K562 (cell line): ENCODE data around the gene PLXNA2. TPM values are rescaled to one million over a fixed set of nuclear protein-coding genes. Genes with fewer than 3 reads are reported as not detected.

Experiments used
- ATAC-seq: fragments of 200-7000 bp; cut with Tn5 transposase; 3 replicates; pipeline ENCODE4 v1.9.1; 2020; ENCODE audit warnings: moderate library complexity
- BruUV-seq: library from RNA; stranded (reverse); fragments of 400-500 nt; replicated peaks from 2 replicates; lab custom pipeline; 2021; lab: Mats Ljungman, UMichigan
- CTCF ChIA-PET: fragments of 300-600 bp; formaldehyde crosslinking; extraction: SDS; loops from one replicate; lab custom pipeline; 2021; ENCODE audit warnings: low intra/inter-chr PET ratio; lab: Yijun Ruan, JAX
- POLR2A ChIA-PET: fragments of 300-600, 350-650 bp; sonication (Branson Sonifier 250); formaldehyde crosslinking; extraction: SDS; loops from one replicate; lab custom pipeline; 2021; ENCODE audit warnings: antibody characterized with exemption, inconsistent platforms; lab: Yijun Ruan, JAX
- DNase-seq, 4 experiments: peaks; one replicate each; pipeline versions ENCODE4 v3.0.0 to v3.0.0-alpha.2; 2011 to 2018; ENCODE audit warnings: low spot score in 3 of 4, mixed read lengths in 3 of 4; ENCODE audit errors: extremely low read depth in 1 of 4
- FAIRE-seq: peaks from 2 replicates; lab custom pipeline; 2011; peaks lifted over from hg19 to GRCh38; lab: Jason Lieb, UNC
- H2AFZ ChIP-seq: 2 replicates; pipeline ENCODE4 v1.6.0; 2011; ENCODE audit warnings: low read depth, low read length, control low read depth, inconsistent platforms
- H3K27ac ChIP-seq: fragments of 200-600 bp; 3 replicates; pipeline ENCODE4 v1.8.0; 2011; ENCODE audit warnings: low read depth, mild to moderate bottlenecking, control low read depth, inconsistent platforms, low read length, moderate library complexity, mixed read lengths; ENCODE audit errors: extremely low read depth
- H3K27me3 ChIP-seq, 2 experiments: fragments of 300-600 bp in 1 of 2; 2 replicates in 1 of 2; 3 replicates in 1 of 2; pipeline versions ENCODE4 v1.6.0 to v1.8.0; 2011; ENCODE audit warnings: inconsistent platforms in 2 of 2, low read length in 2 of 2, mild to moderate bottlenecking in 1 of 2, mixed read lengths in 1 of 2, moderate library complexity in 1 of 2; ENCODE audit not compliant: control insufficient read depth in 2 of 2, insufficient read depth in 2 of 2
- H3K36me3 ChIP-seq: fragments of 300-600 bp; 3 replicates; pipeline ENCODE4 v1.8.0; 2011; ENCODE audit warnings: mild to moderate bottlenecking, low read length, inconsistent platforms; ENCODE audit not compliant: control insufficient read depth, insufficient read depth
- H3K4me1 ChIP-seq, 2 experiments: fragments of 200-600 bp in 1 of 2; replicated peaks in 1 of 2; 2 replicates in 1 of 2; 3 replicates in 1 of 2; pipeline versions ENCODE4 v1.5.1 to v1.8.0; 2011; ENCODE audit warnings: inconsistent platforms in 2 of 2, low read length in 2 of 2, mild to moderate bottlenecking in 1 of 2, mixed read lengths in 1 of 2, moderate library complexity in 1 of 2; ENCODE audit not compliant: control insufficient read depth in 2 of 2, insufficient read depth in 2 of 2
- H3K4me2 ChIP-seq: 2 replicates; pipeline ENCODE4 v1.6.1; 2011; ENCODE audit warnings: low read length, control low read depth, inconsistent platforms, mixed read lengths; ENCODE audit not compliant: insufficient read depth
- H3K4me3 ChIP-seq: fragments of 200-600 bp; sonication (generic), shearing (Covaris generic); 2 replicates; pipeline ENCODE4 v1.5.1; 2016; ENCODE audit warnings: control low read depth, inconsistent platforms
- H3K79me2 ChIP-seq: fragments of 200-600 bp; 3 replicates; pipeline ENCODE4 v1.8.0; 2011; ENCODE audit warnings: low read length, inconsistent platforms; ENCODE audit not compliant: control insufficient read depth, insufficient read depth
- H3K9ac ChIP-seq, 2 experiments: 2 replicates each; pipeline versions ENCODE4 v1.6.0 to v1.6.1; 2011; ENCODE audit warnings: low read depth in 2 of 2, low read length in 2 of 2, control low read depth in 1 of 2, inconsistent platforms in 1 of 2, mild to moderate bottlenecking in 1 of 2, mixed read lengths in 1 of 2; ENCODE audit not compliant: insufficient read depth in 1 of 2
- H3K9me1 ChIP-seq: one replicate; pipeline ENCODE4 v1.6.0; 2011; ENCODE audit warnings: inconsistent platforms, mild to moderate bottlenecking, low read length, moderate library complexity; ENCODE audit not compliant: control insufficient read depth, insufficient read depth
- H3K9me3 ChIP-seq: replicated peaks from 2 replicates; pipeline ENCODE4 v1.5.1; 2011; ENCODE audit warnings: low read depth, low read length, inconsistent platforms; ENCODE audit not compliant: control insufficient read depth, insufficient read depth
- H4K20me1 ChIP-seq: replicated peaks from 2 replicates; pipeline ENCODE4 v1.6.1; 2011; ENCODE audit warnings: low read length, inconsistent platforms, mixed read lengths; ENCODE audit not compliant: control insufficient read depth, insufficient read depth
- BRCA1 ChIP-seq, 2 experiments: fragments of 450-650 bp in 1 of 2; sonication (generic) in 1 of 2; formaldehyde crosslinking in 1 of 2; IDR thresholded peaks; 2 replicates each; pipeline versions ENCODE4 v1.5.0 to v1.6.1; 2017 to 2020; ENCODE audit warnings: mild to moderate bottlenecking in 1 of 2, missing genetic modification reagents in 1 of 2
- ESRRB ChIP-seq: fragments of 250-450 bp; sonication (Bioruptor Pico); IDR thresholded peaks from 2 replicates; pipeline ENCODE4 v1.5.0; 2020; ENCODE audit warnings: mild to moderate bottlenecking, moderate library complexity, borderline replicate concordance
- LEF1 ChIP-seq: fragments of 450-650 bp; IDR thresholded peaks from 2 replicates; pipeline ENCODE4 v1.6.1; 2016; ENCODE audit warnings: mild to moderate bottlenecking
- NR2F6 ChIP-seq: fragments of 450-650 bp; formaldehyde crosslinking; IDR thresholded peaks from 2 replicates; pipeline ENCODE4 v1.4.0; 2020; ENCODE audit warnings: mild to moderate bottlenecking
- PREB ChIP-seq: sonication (generic); formaldehyde crosslinking; IDR thresholded peaks from 2 replicates; pipeline ENCODE4 v1.8.1; 2023; ENCODE audit warnings: mild to moderate bottlenecking, missing genetic modification reagents
- PTRF ChIP-seq: fragments of 450-650 bp; IDR thresholded peaks from 2 replicates; pipeline ENCODE4 v1.6.1; 2016; ENCODE audit warnings: mild to moderate bottlenecking, missing genetic modification characterization, missing compliant biosample characterization
- TEAD2 ChIP-seq: fragments of 450-650 bp; IDR thresholded peaks from 2 replicates; pipeline ENCODE4 v1.6.1; 2016; ENCODE audit warnings: missing genetic modification characterization, control low read depth, missing compliant biosample characterization
- ZFX ChIP-seq: sonication (generic); formaldehyde crosslinking; IDR thresholded peaks from 2 replicates; pipeline ENCODE4 v1.8.0; 2022; ENCODE audit warnings: mild to moderate bottlenecking, missing genetic modification reagents, moderate library complexity
- WGBS: fragments of 100-300 bp; shearing (Covaris generic); methylation state at CpG from one replicate; pipeline ENCODE4 v1.1.6; 2016; ENCODE audit warnings: low coverage, mixed read lengths; ENCODE audit not compliant: insufficient coverage; ENCODE audit errors: missing lambda C conversion rate; 5-methylcytosine and 5-hydroxymethylcytosine counted together
- in situ Hi-C: fragments of 300-500 bp; cut with MboI; formaldehyde crosslinking; loops from 4 replicates; pipeline ENCODE4 v1.15.0; 2018; ENCODE audit warnings: inconsistent platforms, mixed read lengths
- intact Hi-C: fragments of 100-400 bp; cut with micrococcal nuclease; formaldehyde crosslinking; loops from 2 replicates; pipeline ENCODE4 v1.14.2; 2022
- polyA plus RNA-seq, 8 experiments: library from polyadenylated mRNA; depleted of rRNA in 4 of 8; stranded (reverse) in 5 of 8; unstranded in 3 of 8; fragments of >200 nt; fragmentation: Nextera tagmentation in 2 of 8; fragmentation: Illumina TruSeq in 1 of 8; extraction: Ambion mirVana in 2 of 8; extraction: Trizol in 1 of 8; gene quantifications; 2 replicates each; pipeline versions ENCODE4 v1.2.1 to v1.2.3, GENCODE V29; 2011 to 2014; ENCODE audit warnings: inconsistent platforms in 1 of 8, missing spikeins in 1 of 8
- total RNA-seq, 7 experiments: library from RNA; depleted of rRNA in 6 of 7; stranded (reverse); fragments of >200 nt in 6 of 7; fragmentation: Illumina TruSeq in 2 of 7; extraction: Trizol in 2 of 7; gene quantifications; 2 replicates each; pipeline versions ENCODE4 v1.2.1 to v1.2.3, GENCODE V29; 2011 to 2021; ENCODE audit warnings: low replicate concordance in 1 of 7
- TF ChIP-seq, protein P1 (sequence below), 2 experiments: fragments of 250-450 bp in 1 of 2; fragments of 450-650 bp in 1 of 2; sonication (Bioruptor Pico) in 1 of 2; IDR thresholded peaks; 2 replicates each; pipeline versions ENCODE4 v1.6.1 to v1.8.0; 2016 to 2021; ENCODE audit warnings: mild to moderate bottlenecking in 2 of 2, moderate library complexity in 2 of 2, missing compliant biosample characterization in 1 of 2, missing genetic modification characterization in 1 of 2
- TF ChIP-seq, protein P2 (sequence below): fragments of 250-450 bp; sonication (Bioruptor Pico); IDR thresholded peaks from 2 replicates; pipeline ENCODE4 v1.8.0; 2022; ENCODE audit warnings: moderate library complexity, mild to moderate bottlenecking, inconsistent platforms
- TF ChIP-seq, protein P3 (sequence below): IDR thresholded peaks from 2 replicates; pipeline ENCODE4 v1.6.1; 2011; ENCODE audit warnings: borderline replicate concordance, low read depth, mild to moderate bottlenecking, moderate library complexity, low read length; ENCODE audit not compliant: insufficient read depth, poor library complexity, severe bottlenecking

Gene PLXNA2
- total and polyA plus RNA-seq, 9 of the 15 experiments (the other 6 are each of a cell fraction or from before 2014, with no cell fraction given), result 0.01 to 1.3 (median 0.32) TPM

GRCh38 chr1:208118841-208119606 is 125.2 kb downstream of the PLXNA2 start:
- no peak for DNase-seq
- intact Hi-C loops, result loop anchor here (5.0 kb wide), 1 partner anchor 128 kb away; no protein-coding TSS in a partner anchor
- POLR2A ChIA-PET, result interaction anchor here (0.6 kb wide), 1 partner anchor 27 kb away, joined by 3 read pairs; no protein-coding TSS in a partner anchor
- H3K9me1 ChIP-seq, result no peaks in the 10 kb centered on the region
- H3K79me2 ChIP-seq, result no peaks in the 10 kb centered on the region
- in situ Hi-C loops, result no loop called here
- no peak for FAIRE-seq
- CTCF ChIA-PET, result no interaction called here
- no peaks in the 10 kb centered on the region for H3K36me3 ChIP-seq
- H4K20me1 ChIP-seq, result no peaks in the 10 kb centered on the region
- WGBS, result 7% methylated on average over 12 of the region's 12 CpGs
- H3K4me3 ChIP-seq, result no peak overlapping the region
- TF ChIP-seq, protein P1, sequence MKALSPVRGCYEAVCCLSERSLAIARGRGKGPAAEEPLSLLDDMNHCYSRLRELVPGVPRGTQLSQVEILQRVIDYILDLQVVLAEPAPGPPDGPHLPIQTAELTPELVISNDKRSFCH (CRISPR knock-in tag; IDR thresholded peaks at IDR 0.05), result no peak
- TF ChIP-seq, protein P1 (tag; IDR thresholded peaks at IDR 0.05), result no peak
- no peak for TF ChIP-seq ESRRB (CRISPR knock-in tag)
- TF ChIP-seq, protein P2, sequence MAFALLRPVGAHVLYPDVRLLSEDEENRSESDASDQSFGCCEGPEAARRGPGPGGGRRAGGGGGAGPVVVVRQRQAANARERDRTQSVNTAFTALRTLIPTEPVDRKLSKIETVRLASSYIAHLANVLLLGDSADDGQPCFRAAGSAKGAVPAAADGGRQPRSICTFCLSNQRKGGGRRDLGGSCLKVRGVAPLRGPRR (CRISPR knock-in tag), result no peak
- TF ChIP-seq ZFX (CRISPR knock-in tag), result no peak
- no peak for TF ChIP-seq PREB
- no peak for TF ChIP-seq PTRF (tag)
- no peak for TF ChIP-seq LEF1
- TF ChIP-seq BRCA1 (IDR thresholded peaks at IDR 0.05), result no peak
- no peak for TF ChIP-seq BRCA1 (CRISPR knock-in tag; IDR thresholded peaks at IDR 0.05)
- TF ChIP-seq, protein P3, sequence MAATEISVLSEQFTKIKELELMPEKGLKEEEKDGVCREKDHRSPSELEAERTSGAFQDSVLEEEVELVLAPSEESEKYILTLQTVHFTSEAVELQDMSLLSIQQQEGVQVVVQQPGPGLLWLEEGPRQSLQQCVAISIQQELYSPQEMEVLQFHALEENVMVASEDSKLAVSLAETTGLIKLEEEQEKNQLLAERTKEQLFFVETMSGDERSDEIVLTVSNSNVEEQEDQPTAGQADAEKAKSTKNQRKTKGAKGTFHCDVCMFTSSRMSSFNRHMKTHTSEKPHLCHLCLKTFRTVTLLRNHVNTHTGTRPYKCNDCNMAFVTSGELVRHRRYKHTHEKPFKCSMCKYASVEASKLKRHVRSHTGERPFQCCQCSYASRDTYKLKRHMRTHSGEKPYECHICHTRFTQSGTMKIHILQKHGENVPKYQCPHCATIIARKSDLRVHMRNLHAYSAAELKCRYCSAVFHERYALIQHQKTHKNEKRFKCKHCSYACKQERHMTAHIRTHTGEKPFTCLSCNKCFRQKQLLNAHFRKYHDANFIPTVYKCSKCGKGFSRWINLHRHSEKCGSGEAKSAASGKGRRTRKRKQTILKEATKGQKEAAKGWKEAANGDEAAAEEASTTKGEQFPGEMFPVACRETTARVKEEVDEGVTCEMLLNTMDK, result no peak
- TF ChIP-seq NR2F6 (CRISPR knock-in tag), result no peak
- no peak for TF ChIP-seq TEAD2 (tag)
- H3K4me2 ChIP-seq, result no peak overlapping the region
- H3K27ac ChIP-seq, result no peak overlapping the region
- H3K4me1 ChIP-seq, result no peaks in the 10 kb centered on the region
- peaks cover 20 to 44% of the 10 kb centered on the region in 2 experiments for H3K27me3 ChIP-seq
- BruUV-seq, result no TSS peak
- H3K9me3 ChIP-seq, result no peaks in the 10 kb centered on the region
- no peak overlapping the region for H3K9ac ChIP-seq
- no peak for ATAC-seq
- no peak overlapping the region for H2AFZ ChIP-seq
